ENCODE results near the gene DHFR.

DHFR gene

GRCh38 chr5:80703291-80703690, 48.5 kb upstream of the DHFR start:
- Histone ChIP-seq H3K9me3 (ENCODE audit: control insufficient read depth, insufficient read depth, low read length) (no peaks in the 10 kb centered on the region), H4K20me1 (ENCODE audit: control insufficient read depth, insufficient read depth, low read depth, low read length) (no peaks in the 10 kb centered on the region), H3K79me2 (ENCODE audit: control insufficient read depth, low read length) (no peaks in the 10 kb centered on the region), H3K4me2 (ENCODE audit: low read length) (no peak overlapping the region), H3K27ac (ENCODE audit: low read depth, low read length) (no peak overlapping the region), H3K4me3 (ENCODE audit: low read length) (no peak overlapping the region), H3K36me3 (ENCODE audit: control insufficient read depth, low read length) (peaks cover 18% of the 10 kb centered on the region), H3K9me2 (replicated peaks; ENCODE audit: control insufficient read depth, low read length) (no peaks in the 10 kb centered on the region), H3K27me3 (ENCODE audit: control insufficient read depth, low read length) (no peaks in the 10 kb centered on the region), H3F3A (ENCODE audit: control insufficient read depth, insufficient read depth) (no peaks in the 10 kb centered on the region), H3K4me1 (ENCODE audit: control insufficient read depth, low read length) (peaks cover 14% of the 10 kb centered on the region)
- TF ChIP-seq EZH2phosphoT487 (IDR thresholded peaks at IDR 0.05; ENCODE audit: borderline replicate concordance, low read length) (no peak), CTCF (IDR thresholded peaks at IDR 0.05; ENCODE audit: low read depth, low read length, poor library complexity, severe bottlenecking) (no peak)

GRCh38 chr5:80701597-80701996, 46.8 kb upstream of the DHFR start:
- no peaks in the 10 kb centered on the region for H3K9me2 ChIP-seq (replicated peaks; ENCODE audit: control insufficient read depth, low read length)
- H3K27ac ChIP-seq (ENCODE audit: low read depth, low read length), result no peak overlapping the region
- H3K36me3 ChIP-seq (ENCODE audit: control insufficient read depth, low read length), result peaks cover 12% of the 10 kb centered on the region
- H3K4me2 ChIP-seq (ENCODE audit: low read length), result no peak overlapping the region
- no peaks in the 10 kb centered on the region for H3K79me2 ChIP-seq (ENCODE audit: control insufficient read depth, low read length)
- no peaks in the 10 kb centered on the region for H3F3A ChIP-seq (ENCODE audit: control insufficient read depth, insufficient read depth)
- no peaks in the 10 kb centered on the region for H3K9me3 ChIP-seq (ENCODE audit: control insufficient read depth, insufficient read depth, low read length)
- H3K4me3 ChIP-seq (ENCODE audit: low read length), result no peak overlapping the region
- H3K27me3 ChIP-seq (ENCODE audit: control insufficient read depth, low read length), result no peaks in the 10 kb centered on the region
- H3K4me1 ChIP-seq (ENCODE audit: control insufficient read depth, low read length), result peaks cover 14% of the 10 kb centered on the region
- no peaks in the 10 kb centered on the region for H4K20me1 ChIP-seq (ENCODE audit: control insufficient read depth, insufficient read depth, low read depth, low read length)
- TF ChIP-seq CTCF (IDR thresholded peaks at IDR 0.05; ENCODE audit: low read depth, low read length, poor library complexity, severe bottlenecking) (no peak), EZH2phosphoT487 (IDR thresholded peaks at IDR 0.05; ENCODE audit: borderline replicate concordance, low read length) (no peak)

GRCh38 chr5:80698369-80698768, 43.6 kb upstream of the DHFR start:
- H4K20me1 ChIP-seq (ENCODE audit: control insufficient read depth, insufficient read depth, low read depth, low read length), result no peaks in the 10 kb centered on the region
- no peak overlapping the region for H3K4me3 ChIP-seq (ENCODE audit: low read length)
- peaks cover 15% of the 10 kb centered on the region for H3K36me3 ChIP-seq (ENCODE audit: control insufficient read depth, low read length)
- no peaks in the 10 kb centered on the region for H3K9me2 ChIP-seq (replicated peaks; ENCODE audit: control insufficient read depth, low read length)
- peaks cover 7% of the 10 kb centered on the region for H3K4me1 ChIP-seq (ENCODE audit: control insufficient read depth, low read length)
- no peak overlapping the region for H3K27ac ChIP-seq (ENCODE audit: low read depth, low read length)
- H3F3A ChIP-seq (ENCODE audit: control insufficient read depth, insufficient read depth), result no peaks in the 10 kb centered on the region
- H3K4me2 ChIP-seq (ENCODE audit: low read length), result no peak overlapping the region
- TF ChIP-seq EZH2phosphoT487 (IDR thresholded peaks at IDR 0.05; ENCODE audit: borderline replicate concordance, low read length), result no peak
- TF ChIP-seq CTCF (IDR thresholded peaks at IDR 0.05; ENCODE audit: low read depth, low read length, poor library complexity, severe bottlenecking), result no peak
- H3K27me3 ChIP-seq (ENCODE audit: control insufficient read depth, low read length), result no peaks in the 10 kb centered on the region
- no peaks in the 10 kb centered on the region for H3K79me2 ChIP-seq (ENCODE audit: control insufficient read depth, low read length)
- H3K9me3 ChIP-seq (ENCODE audit: control insufficient read depth, insufficient read depth, low read length), result no peaks in the 10 kb centered on the region

GRCh38 chr5:80697100-80697499, 42.3 kb upstream of the DHFR start:
- no peaks in the 10 kb centered on the region for H3K27me3 ChIP-seq (ENCODE audit: control insufficient read depth, low read length)
- H3K79me2 ChIP-seq (ENCODE audit: control insufficient read depth, low read length), result no peaks in the 10 kb centered on the region
- no peak overlapping the region for H3K4me2 ChIP-seq (ENCODE audit: low read length)
- H3K4me3 ChIP-seq (ENCODE audit: low read length), result no peak overlapping the region
- TF ChIP-seq CTCF (IDR thresholded peaks at IDR 0.05; ENCODE audit: low read depth, low read length, poor library complexity, severe bottlenecking) (no peak), EZH2phosphoT487 (IDR thresholded peaks at IDR 0.05; ENCODE audit: borderline replicate concordance, low read length) (no peak)
- no peak overlapping the region for H3K27ac ChIP-seq (ENCODE audit: low read depth, low read length)
- no peaks in the 10 kb centered on the region for H3K9me3 ChIP-seq (ENCODE audit: control insufficient read depth, insufficient read depth, low read length)
- H3K36me3 ChIP-seq (ENCODE audit: control insufficient read depth, low read length), result peaks cover 7% of the 10 kb centered on the region; the same call in 1 of the 2 replicates
- no peaks in the 10 kb centered on the region for H4K20me1 ChIP-seq (ENCODE audit: control insufficient read depth, insufficient read depth, low read depth, low read length)
- H3K4me1 ChIP-seq (ENCODE audit: control insufficient read depth, low read length), result no peaks in the 10 kb centered on the region
- H3F3A ChIP-seq (ENCODE audit: control insufficient read depth, insufficient read depth), result no peaks in the 10 kb centered on the region
- H3K9me2 ChIP-seq (replicated peaks; ENCODE audit: control insufficient read depth, low read length), result no peaks in the 10 kb centered on the region

Measured in DOHH2 (cell line).